Activated T-helper 1 cell treated with anti-CD3 and anti-CD28 coated beads, Interleukin-2, amount 50 U/mL, for 16 hours (primary cell): Measurements from ENCODE around the gene MAPK7.

Experiments
- DNase-seq, 2 donors: peaks; one replicate each; pipeline ENCODE4 v3.0.0-alpha.2; 2020; ENCODE audit warnings: low read depth in 1 of 2, low spot score in 1 of 2

MAPK7 gene

DNA sequence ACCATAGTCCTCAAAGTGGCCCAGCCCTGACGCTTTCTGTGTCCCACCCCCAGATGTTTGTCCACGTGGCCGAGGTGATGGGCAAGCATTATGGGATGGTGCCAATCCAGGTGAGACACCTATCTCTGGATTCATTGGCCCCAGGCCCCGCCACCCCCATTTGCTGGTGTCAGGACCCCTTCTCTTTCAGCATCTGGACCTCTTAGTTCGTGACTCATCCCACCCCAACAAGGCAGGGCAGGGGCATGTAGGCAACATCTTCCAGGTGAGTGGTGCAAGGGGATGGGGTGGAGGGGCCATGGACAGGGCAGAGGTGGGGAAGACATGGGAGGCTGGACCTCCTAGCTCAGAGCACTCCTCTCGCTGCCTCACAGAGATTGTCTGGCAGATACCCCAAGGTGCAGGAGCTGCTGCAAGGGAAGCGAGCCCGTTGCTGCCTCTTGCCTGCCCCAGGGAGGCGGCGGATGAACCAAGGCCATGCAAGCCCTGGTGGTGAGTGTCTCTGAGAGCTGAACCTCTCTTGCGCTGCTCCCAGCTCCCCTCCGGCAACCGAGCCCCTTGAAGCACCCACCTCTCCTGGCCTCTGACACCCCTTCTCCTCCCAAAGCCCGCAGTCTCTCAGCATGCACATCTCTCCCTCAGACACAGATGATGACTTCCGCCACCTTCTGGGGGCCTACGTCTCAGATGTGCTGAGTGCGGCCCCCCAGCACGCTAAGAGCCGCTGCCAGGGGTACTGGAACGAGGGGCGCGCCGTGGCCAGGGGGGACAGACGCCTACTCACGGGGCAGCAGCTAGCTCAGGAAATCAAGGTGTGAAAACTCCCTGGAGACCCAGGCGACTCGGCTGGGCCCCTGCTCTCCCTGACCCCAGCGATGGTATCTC lies 36.3 kb downstream of the MAPK7 start:
- DNase-seq = no peak

- no peak for DNase-seq
Observed at GRCh38 chr17:19415311-19415710, 37.0 kb downstream of the MAPK7 start.

DNA sequence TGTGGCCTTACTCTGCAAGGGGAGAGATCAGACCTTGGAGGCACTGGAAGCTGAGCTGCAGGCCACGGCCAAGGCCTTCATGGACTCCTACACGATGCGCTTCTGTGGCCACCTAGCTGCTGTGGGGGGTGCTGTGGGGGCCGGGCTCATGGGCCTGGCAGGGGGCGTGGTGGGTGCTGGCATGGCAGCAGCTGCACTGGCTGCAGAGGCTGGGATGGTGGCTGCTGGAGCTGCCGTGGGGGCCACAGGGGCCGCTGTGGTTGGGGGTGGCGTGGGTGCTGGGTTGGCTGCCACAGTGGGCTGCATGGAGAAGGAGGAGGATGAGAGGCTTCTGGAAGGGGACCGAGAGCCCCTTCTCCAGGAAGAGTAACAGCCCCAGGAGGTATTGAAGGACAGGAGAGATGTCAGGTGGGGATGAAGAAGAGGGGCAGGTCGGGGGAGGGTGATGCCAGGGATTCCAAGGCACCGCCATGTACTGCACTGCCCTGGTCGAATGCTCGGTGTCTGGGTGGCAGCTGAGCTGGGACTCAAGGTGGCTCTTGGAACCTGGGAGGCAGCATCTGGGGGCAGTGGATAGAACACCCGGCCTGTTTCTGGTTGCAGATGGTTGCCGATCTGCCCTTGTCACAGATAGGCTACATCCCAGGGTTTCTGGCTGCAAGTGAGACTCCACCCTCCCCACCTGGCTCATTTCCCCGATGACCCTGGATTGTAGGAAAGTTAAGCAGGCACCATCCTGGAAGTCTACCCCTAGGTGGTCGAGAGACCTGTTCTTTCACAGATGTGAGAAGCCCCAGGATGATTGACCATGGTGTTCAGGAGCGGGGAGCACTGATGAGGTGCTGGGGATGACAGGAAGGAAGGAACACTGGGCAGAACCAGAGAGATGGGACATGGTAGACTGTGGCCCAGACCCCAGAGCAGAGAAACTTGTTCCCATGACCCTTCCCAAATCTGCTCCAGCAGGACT lies 37.8 kb downstream of the MAPK7 start:
- no peak for DNase-seq

- DNase-seq = no peak
Observed at GRCh38 chr17:19417611-19418010, 39.3 kb downstream of the MAPK7 start.

- no peak for DNase-seq
Observed at GRCh38 chr17:19418251-19418992, 40.1 kb downstream of the MAPK7 start.

- DNase-seq = no peak
Observed at GRCh38 chr17:19421219-19421618, 42.9 kb downstream of the MAPK7 start.

DNA sequence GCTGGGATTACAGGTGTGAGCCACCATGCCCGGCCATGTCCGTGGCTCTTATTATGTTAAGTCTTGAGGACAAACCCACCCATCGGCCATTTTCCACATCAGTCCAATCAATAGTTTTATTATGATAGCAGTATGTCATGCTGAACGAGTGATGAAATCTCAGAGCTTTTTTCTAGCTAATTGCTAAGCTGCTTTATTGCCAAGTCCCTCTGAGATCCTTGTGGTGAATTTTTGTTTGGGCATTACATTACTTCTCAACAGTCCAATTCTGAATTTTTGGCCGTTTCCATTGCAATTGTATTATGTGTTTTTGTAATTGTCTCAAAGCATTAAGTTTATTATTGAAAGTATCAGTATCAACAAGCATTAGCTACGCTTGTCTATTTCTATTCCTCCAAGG lies 43.6 kb downstream of the MAPK7 start:
- DNase-seq = no peak

DNA sequence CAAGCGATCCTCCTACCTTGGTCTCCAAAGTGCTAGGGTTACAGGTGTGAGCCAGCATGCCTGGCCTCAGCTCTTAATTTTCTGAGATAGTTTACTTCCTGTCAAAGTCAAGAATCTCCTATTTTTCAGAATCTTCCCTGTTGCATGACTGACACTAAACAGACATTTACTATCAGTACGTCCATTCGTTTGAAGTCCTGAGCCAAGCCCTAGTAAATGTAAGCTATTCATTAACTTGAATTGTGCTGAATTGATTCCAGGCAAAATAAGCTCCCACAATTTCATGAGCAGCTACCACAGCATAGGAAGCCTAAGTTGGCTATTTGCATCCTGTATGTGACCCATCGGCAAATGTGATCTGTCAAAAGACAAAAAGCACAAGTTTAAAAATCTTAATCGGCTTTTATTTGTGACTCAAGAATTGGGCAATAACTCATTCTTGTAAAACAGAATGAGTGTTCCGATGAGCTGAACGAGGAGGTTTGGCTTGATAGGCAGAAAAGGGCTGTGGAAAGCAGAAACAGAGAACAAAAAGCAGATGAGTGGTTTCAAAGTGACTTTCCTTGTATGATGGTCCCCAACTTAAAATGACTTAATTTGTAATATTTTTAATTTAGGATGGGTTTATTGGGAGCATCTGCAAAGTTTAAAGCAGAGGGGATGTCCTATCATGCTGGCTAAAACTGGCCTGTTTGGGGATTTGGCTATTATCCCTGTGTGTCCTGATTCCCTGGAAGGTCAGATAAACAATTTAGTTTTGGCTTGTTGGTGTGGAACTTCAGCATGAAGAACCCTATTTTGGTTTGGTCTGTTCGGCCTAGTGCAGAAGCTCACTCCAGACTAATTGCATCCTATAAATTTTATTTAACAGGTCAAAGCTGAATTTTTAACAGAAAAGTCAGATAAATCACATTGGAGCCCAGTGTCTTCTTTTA lies 46.9 kb downstream of the MAPK7 start:
- DNase-seq = no peak

GRCh38 chr17:19426631-19427030 lies 48.3 kb downstream of the MAPK7 start:
- no peak for DNase-seq

DNA sequence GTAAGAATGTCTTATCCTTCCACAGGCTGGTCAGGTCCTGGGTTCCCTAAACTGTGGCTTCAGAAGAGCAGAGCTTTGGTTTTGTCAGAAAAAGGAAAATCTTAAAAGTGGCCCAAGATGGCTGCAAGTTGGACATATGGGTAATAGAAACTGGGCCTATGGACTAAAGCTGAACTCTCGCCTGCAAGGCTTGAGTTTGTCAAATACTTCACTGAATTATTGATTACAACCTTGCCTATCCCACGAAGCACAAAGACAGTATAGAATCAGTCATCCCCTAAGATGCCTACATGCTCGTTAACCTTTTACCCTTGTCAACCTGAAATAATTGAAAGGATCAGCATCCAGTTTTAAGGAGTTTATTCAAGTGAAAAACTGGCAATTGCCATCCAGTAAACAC lies 53.4 kb downstream of the MAPK7 start:
- DNase-seq = no peak
